Activated CD4-positive, alpha-beta memory T cell treated with anti-CD3 and anti-CD28 coated beads, Interleukin-2, amount 10 ng/mL, durations not matched to agents 7 days and 5 days (primary cell): ENCODE results near the gene FAHD1. TPM values are rescaled to one million over a fixed set of nuclear protein-coding genes. Genes with fewer than 3 reads are reported as not detected.
"Not testable (repeated sequence)": the region's sequence is repeated elsewhere in the genome, so short reads cannot be mapped to it uniquely, and the experiment has no call there.

Source experiments
- CTCF ChIA-PET: fragments of 350-600 bp; sonication (Branson Sonifier 250); formaldehyde crosslinking; loops from one replicate; lab custom pipeline; 2021; ENCODE audit warnings: antibody characterized with exemption, inconsistent platforms; lab: Charles Lee
- POLR2A ChIA-PET: fragments of 350-600 bp; sonication (Branson Sonifier 250); formaldehyde crosslinking; loops from one replicate; lab custom pipeline; 2021; ENCODE audit warnings: antibody characterized with exemption; lab: Charles Lee
- DNase-seq: peaks from one replicate; pipeline ENCODE4 v3.0.0-alpha.2; 2020
- H3K27ac Mint-ChIP-seq: one replicate; pipeline ENCODE4 v1.8.0; 2021; ENCODE audit warnings: mild to moderate bottlenecking, mixed read lengths
- H3K27me3 Mint-ChIP-seq: one replicate; pipeline ENCODE4 v1.8.0; 2021; ENCODE audit warnings: mixed read lengths
- H3K36me3 Mint-ChIP-seq: one replicate; pipeline ENCODE4 v1.8.0; 2021; ENCODE audit warnings: low read depth, mixed read lengths
- H3K4me1 Mint-ChIP-seq: one replicate; pipeline ENCODE4 v1.8.0; 2021; ENCODE audit warnings: mixed read lengths
- H3K4me3 Mint-ChIP-seq: one replicate; pipeline ENCODE4 v1.8.0; 2021; ENCODE audit warnings: mild to moderate bottlenecking, mixed read lengths
- H3K9me3 Mint-ChIP-seq: one replicate; pipeline ENCODE4 v1.8.0; 2021; ENCODE audit warnings: mixed read lengths
- total RNA-seq, 2 experiments: library from RNA; stranded (reverse); gene quantifications; one replicate each; pipeline ENCODE4 v1.2.3, GENCODE V29; 2021

The FAHD1 gene
- total RNA-seq, 2 experiments from 2014 or later, result 7.7 to 7.9 TPM

DNA sequence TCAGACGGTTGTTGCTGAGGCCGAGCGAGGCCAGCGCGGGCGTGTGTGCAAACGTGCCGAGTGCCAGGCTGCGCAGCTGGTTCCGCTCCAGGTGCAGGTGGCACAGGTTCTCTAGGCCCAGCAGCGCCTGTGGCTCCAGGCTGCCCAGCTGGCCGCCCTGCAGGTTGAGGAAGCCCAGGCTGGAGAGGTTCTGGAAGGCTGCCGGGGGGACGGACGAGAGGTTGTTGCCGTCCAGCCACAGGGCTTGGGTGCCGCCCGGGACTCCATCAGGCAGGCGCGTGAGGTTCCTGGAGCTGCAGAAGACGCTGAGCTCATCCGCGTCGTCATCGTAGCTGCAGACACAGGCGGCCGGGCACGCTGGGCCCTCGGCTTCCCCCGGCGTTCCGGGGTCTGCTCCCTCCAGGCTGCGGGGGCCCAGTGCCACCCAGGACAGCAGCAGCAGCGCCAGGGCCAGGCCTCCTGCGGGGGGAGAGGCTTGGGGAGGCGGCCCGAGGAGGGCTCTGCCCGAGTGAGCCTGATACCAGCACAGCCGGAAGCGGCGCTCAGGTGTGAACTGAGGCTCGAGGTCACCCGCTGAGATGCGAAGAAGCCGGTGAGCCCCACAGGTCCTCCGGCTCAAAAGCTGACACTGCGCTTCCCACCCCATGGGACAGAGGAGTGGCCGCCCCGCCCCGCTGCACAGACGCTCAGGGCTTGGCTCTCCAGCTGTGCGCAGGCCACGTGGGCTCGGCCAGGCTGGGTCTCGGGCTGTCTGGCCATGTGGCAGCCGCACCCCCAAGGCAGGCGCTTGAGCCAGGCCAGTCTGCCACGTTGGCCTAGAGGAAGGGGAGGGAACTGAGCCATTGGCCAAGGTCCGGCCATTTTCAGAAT is 34.8 kb upstream of the FAHD1 start:
- CTCF ChIA-PET, result no interaction called here
- POLR2A ChIA-PET, result interaction anchor here (1.1 to 1.7 kb wide), 3 partner anchors 10 to 35 kb away, joined by 3 to 5 read pairs (median 5); partner anchors contain the start of genes FAHD1, NUBP2 and SPSB3
- no peak overlapping the region for H3K27ac Mint-ChIP-seq
- peaks cover under 1% of the 10 kb centered on the region for H3K9me3 Mint-ChIP-seq
- H3K36me3 Mint-ChIP-seq, result peaks cover 4% of the 10 kb centered on the region
- H3K4me3 Mint-ChIP-seq, result no peak overlapping the region
- no peaks in the 10 kb centered on the region for H3K27me3 Mint-ChIP-seq
- no peak for DNase-seq
- H3K4me1 Mint-ChIP-seq, result peaks cover 1% of the 10 kb centered on the region

DNA sequence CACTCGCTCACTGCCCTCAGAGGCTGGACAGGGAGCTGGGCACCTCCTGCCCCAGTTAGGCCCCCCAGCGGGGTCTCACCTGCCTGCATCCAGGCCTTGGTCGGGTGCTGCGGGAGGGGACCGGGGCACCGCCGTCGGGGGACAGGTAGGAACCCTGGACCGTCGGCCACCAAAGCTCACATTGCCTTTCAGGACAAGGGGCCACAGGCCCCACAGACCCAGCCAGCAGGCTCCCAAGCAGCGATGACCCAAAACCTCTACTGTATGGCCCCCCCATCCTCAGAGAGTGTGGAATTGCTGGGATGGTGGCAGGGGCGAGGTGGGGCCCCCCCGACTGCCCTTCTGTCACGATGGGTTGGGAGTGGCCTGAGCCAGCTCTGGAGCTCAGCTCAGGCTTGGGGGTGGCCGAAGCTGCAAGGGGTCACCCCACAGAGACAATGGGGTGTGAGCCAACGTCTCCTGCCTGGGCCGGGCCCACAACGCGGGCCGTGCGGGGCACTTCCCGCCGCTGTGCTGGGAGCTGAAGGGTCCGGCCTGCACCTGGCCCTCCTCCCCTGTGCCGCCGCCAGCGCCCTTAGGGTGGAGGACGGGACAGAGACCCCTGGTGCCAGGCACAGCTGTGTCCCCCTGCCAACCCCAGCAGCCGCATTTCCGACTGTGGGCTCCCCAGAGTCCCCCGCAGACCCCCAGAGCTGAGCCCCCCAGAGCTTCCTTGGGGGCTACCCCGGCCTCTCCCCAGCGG is 34.0 kb upstream of the FAHD1 start:
- Mint-ChIP-seq H3K9me3 (peaks cover 2% of the 10 kb centered on the region), H3K4me3 (no peak overlapping the region), H3K27me3 (no peaks in the 10 kb centered on the region), H3K4me1 (peaks cover 1% of the 10 kb centered on the region), H3K27ac (no peak overlapping the region), H3K36me3 (peaks cover 4% of the 10 kb centered on the region)
- DNase-seq, result no peak
- POLR2A ChIA-PET, result interaction anchor here (1.1 to 1.4 kb wide), 2 partner anchors 10 to 34 kb away, joined by 3 to 5 read pairs; partner anchors contain the start of genes FAHD1, NUBP2 and SPSB3
- CTCF ChIA-PET, result no interaction called here

GRCh38 chr16:1793578-1794220 is 33.3 kb upstream of the FAHD1 start, which contains the start of gene IGFALS:
Gene IGFALS (minus strand): TSS chr16:1793705. CDS start chr16:1793652, 53 bp downstream.
- H3K9me3 Mint-ChIP-seq, result peaks cover 2% of the 10 kb centered on the region
- H3K27ac Mint-ChIP-seq, result no peak within 1 kb of the TSS
- no peak within 1 kb of the TSS for H3K4me3 Mint-ChIP-seq
- H3K36me3 Mint-ChIP-seq, result peaks cover 4% of the 10 kb centered on the region
- CTCF ChIA-PET, result interaction anchor here (0.6 kb wide), 1 partner anchor 34 kb away, joined by 3 read pairs; no protein-coding TSS in a partner anchor
- POLR2A ChIA-PET, result interaction anchor here (1.1 to 1.4 kb wide), 2 partner anchors 11 to 33 kb away, joined by 3 to 5 read pairs; partner anchors contain the start of genes FAHD1, NUBP2 and SPSB3
- H3K4me1 Mint-ChIP-seq, result peaks cover 1% of the 10 kb centered on the region
- no peaks in the 10 kb centered on the region for H3K27me3 Mint-ChIP-seq
- no peak for DNase-seq

DNA sequence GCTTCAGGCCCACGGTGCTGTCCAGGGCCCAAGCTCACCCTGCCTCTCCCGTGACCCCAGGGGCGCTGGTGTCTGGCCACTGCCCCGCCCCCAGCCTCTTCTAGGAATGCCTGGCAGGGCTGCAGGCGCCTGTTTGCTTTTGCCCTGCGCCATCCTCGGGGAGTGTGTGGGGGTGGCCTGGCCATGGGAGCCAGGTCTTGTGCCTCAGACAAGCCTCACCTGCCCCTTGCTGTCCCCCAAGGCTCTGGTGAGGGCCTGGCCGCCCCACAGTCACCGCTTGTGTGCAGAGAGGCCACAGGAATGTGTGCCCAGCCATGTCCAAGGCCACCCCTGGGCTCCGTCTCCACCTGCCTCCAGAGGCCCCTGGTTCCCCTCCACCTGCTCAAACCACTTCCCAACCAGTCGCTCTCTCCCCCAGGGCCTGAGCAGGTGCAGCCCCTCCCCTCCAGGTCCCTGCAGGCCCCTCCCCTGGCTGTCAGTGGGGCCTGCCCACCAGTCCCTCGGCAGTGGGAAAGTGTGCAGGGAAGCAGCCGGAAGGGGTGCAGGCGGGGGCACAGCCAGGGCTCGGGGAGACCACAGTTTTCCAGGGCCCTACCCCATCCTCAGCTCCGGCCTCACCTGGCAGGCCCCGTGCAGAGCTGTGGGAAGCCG is 32.7 kb upstream of the FAHD1 start:
- H3K4me3 Mint-ChIP-seq, result no peak overlapping the region
- no peaks in the 10 kb centered on the region for H3K27me3 Mint-ChIP-seq
- no peaks in the 10 kb centered on the region for H3K4me1 Mint-ChIP-seq
- peaks cover 9% of the 10 kb centered on the region for H3K9me3 Mint-ChIP-seq
- ChIA-PET POLR2A (interaction anchor here (0.6 kb wide), 1 partner anchor 21 kb away, joined by 3 read pairs; no protein-coding TSS in a partner anchor), CTCF (interaction anchor here (0.6 kb wide), 1 partner anchor 33 kb away, joined by 3 read pairs; no protein-coding TSS in a partner anchor)
- DNase-seq, result no peak
- no peak overlapping the region for H3K27ac Mint-ChIP-seq
- peaks cover 4% of the 10 kb centered on the region for H3K36me3 Mint-ChIP-seq

- Mint-ChIP-seq H3K9me3 (peaks cover 14% of the 10 kb centered on the region), H3K27me3 (no peaks in the 10 kb centered on the region), H3K27ac (no peak overlapping the region), H3K36me3 (peaks cover 6% of the 10 kb centered on the region), H3K4me1 (no peaks in the 10 kb centered on the region), H3K4me3 (no peak overlapping the region)
- ChIA-PET CTCF (no interaction called here), POLR2A (interaction anchor here (0.6 kb wide), 1 partner anchor 21 kb away, joined by 3 read pairs; no protein-coding TSS in a partner anchor)
- DNase-seq, result no peak
Measured at GRCh38 chr16:1794908-1795666, 31.9 kb upstream of the FAHD1 start.

- CTCF ChIA-PET, POLR2A ChIA-PET, DNase-seq, H3K4me3 Mint-ChIP-seq, H3K4me1 Mint-ChIP-seq, H3K36me3 Mint-ChIP-seq, H3K27me3 Mint-ChIP-seq, H3K27ac Mint-ChIP-seq: not testable (repeated sequence)
- H3K9me3 Mint-ChIP-seq, result peaks cover 17% of the 10 kb centered on the region
Measured at GRCh38 chr16:1799263-1799662, 27.7 kb upstream of the FAHD1 start.

DNA sequence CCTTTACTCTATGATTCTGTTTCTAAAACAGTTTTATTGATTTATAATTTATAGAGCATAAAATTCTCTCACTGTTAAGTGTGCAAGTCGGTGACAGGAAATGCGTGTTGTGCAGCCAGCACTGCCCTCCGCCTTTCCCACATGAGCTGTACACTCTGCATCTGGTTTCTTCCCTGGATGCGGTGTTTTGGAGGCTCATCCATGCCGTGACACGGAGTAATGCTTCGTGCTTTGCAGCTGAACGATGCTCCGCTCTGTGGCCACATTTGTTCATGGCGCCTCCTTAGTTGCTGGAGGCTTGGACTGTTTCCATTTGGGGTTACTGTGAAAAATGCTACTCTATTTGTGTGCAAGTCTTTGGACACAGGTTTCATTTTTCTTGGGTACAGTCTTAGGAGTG is 26.3 kb upstream of the FAHD1 start:
- Mint-ChIP-seq H3K36me3 (peaks cover 6% of the 10 kb centered on the region), H3K27me3 (no peaks in the 10 kb centered on the region), H3K9me3 (peaks cover 17% of the 10 kb centered on the region), H3K27ac (no peak overlapping the region), H3K4me3 (no peak overlapping the region), H3K4me1 (no peaks in the 10 kb centered on the region)
- ChIA-PET CTCF (no interaction called here), POLR2A (no interaction called here)
- DNase-seq, result no peak

- Mint-ChIP-seq H3K36me3 (peaks cover 8% of the 10 kb centered on the region), H3K4me3 (no peak overlapping the region), H3K4me1 (no peaks in the 10 kb centered on the region), H3K27ac (no peak overlapping the region), H3K27me3 (no peaks in the 10 kb centered on the region), H3K9me3 (no peaks in the 10 kb centered on the region)
- ChIA-PET POLR2A (no interaction called here), CTCF (no interaction called here)
- no peak for DNase-seq
Measured at GRCh38 chr16:1807626-1808025, 19.4 kb upstream of the FAHD1 start.

- no peaks in the 10 kb centered on the region for H3K27me3 Mint-ChIP-seq
- POLR2A ChIA-PET, result no interaction called here
- peaks cover 2% of the 10 kb centered on the region for H3K4me1 Mint-ChIP-seq
- H3K27ac Mint-ChIP-seq, result no peak overlapping the region
- no peak overlapping the region for H3K4me3 Mint-ChIP-seq
- DNase-seq, result no peak
- peaks cover 15% of the 10 kb centered on the region for H3K36me3 Mint-ChIP-seq
- CTCF ChIA-PET, result no interaction called here
- H3K9me3 Mint-ChIP-seq, result no peaks in the 10 kb centered on the region
Measured at GRCh38 chr16:1808691-1809090, 18.3 kb upstream of the FAHD1 start.

- Mint-ChIP-seq H3K27ac (no peak overlapping the region), H3K36me3 (peaks cover 17% of the 10 kb centered on the region), H3K27me3 (no peaks in the 10 kb centered on the region), H3K4me1 (peaks cover 2% of the 10 kb centered on the region), H3K9me3 (no peaks in the 10 kb centered on the region), H3K4me3 (no peak overlapping the region)
- POLR2A ChIA-PET, result interaction anchor here (0.8 kb wide), 1 partner anchor 27 kb away, joined by 3 read pairs; the partner anchor contains the start of genes NUBP2 and SPSB3
- no peak for DNase-seq
- CTCF ChIA-PET, result no interaction called here
Measured at GRCh38 chr16:1809281-1809801, 17.7 kb upstream of the FAHD1 start.

- Mint-ChIP-seq H3K27ac (no peak overlapping the region), H3K27me3 (no peaks in the 10 kb centered on the region), H3K36me3 (peaks cover 20% of the 10 kb centered on the region), H3K4me1 (peaks cover 2% of the 10 kb centered on the region), H3K4me3 (no peak overlapping the region), H3K9me3 (no peaks in the 10 kb centered on the region)
- ChIA-PET CTCF (no interaction called here), POLR2A (no interaction called here)
- DNase-seq, result no peak
Measured at GRCh38 chr16:1810106-1810505, 16.9 kb upstream of the FAHD1 start.
